HL-60 (cell line): ENCODE results near the gene CLIC6.

ENCODE experiments used
- CTCF ChIP-seq: IDR thresholded peaks from one replicate; pipeline ENCODE4 v1.5.1; 2011; ENCODE audit warnings: low read length, control low read depth, inconsistent platforms; ENCODE audit not compliant: insufficient read depth
- POLR2AphosphoS5 ChIP-seq: IDR thresholded peaks from 2 replicates; pipeline ENCODE4 v1.6.1; 2012; ENCODE audit warnings: low read depth
- REST ChIP-seq: IDR thresholded peaks from 2 replicates; pipeline ENCODE4 v1.6.1; 2012; ENCODE audit warnings: low read depth; ENCODE audit not compliant: insufficient replicate concordance

- TF ChIP-seq REST (no peak), CTCF (no peak), POLR2AphosphoS5 (no peak)
Measured at GRCh38 chr21:34743831-34744230, 75.0 kb downstream of the CLIC6 start.
